ENCODE results near the gene RHOT1.
"Not testable (repeated sequence)": the region's sequence is repeated elsewhere in the genome, so short reads cannot be mapped to it uniquely, and the experiment has no call there.

RHOT1 gene

DNA sequence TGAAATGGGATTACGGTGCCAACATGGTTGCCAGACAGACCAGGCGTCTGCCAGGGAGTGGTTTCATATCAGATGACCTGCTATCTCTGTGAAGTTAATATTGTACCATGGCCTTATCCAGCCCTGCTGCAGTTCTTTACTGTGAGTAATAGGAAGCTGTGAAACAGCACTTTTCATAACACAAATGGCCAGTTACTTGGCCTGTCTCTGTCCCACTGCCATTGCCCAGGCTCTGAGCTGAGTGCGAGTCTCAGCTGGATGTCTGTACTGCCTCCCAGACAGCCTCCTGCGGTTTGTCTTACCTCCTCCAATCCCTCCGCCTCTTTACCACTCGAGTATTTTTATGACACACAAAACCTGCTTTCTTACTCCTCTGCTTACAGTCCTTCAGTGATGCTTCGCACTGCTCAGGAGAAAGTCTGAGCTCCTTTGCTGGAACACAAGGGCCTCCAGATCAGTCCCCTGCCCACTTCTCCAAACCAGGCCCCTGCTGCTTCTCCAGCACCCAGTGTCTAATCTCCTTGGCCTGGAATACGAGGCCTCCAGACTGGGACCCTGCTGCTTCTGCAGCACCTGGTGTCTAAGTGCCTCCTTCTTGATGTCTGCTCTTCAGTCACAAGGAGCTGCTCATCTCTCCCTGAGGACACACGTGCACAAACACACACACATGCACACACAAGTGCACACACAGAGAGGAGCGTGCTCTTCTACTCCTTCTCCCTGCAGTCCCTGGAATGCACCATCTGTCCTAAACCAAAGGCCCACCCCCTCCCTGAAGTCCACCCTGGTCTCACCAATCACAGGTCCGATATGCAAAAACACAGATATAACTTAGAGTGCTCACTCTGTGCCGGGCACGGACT lies 17.1 kb upstream of the RHOT1 start:
- no peak for DNase-seq (ENCODE audit: low read depth, low spot score)
- TF ChIP-seq SUZ12 (IDR thresholded peaks at IDR 0.05; ENCODE audit: extremely low read depth, insufficient read depth, insufficient read length): no peak
- no peak for TF ChIP-seq ZNF274 (IDR thresholded peaks at IDR 0.05; ENCODE audit: low read depth, low read length)
- no peak for TF ChIP-seq YY1 (IDR thresholded peaks at IDR 0.05; ENCODE audit: insufficient read depth, insufficient read length)
- no peak overlapping the region for H3K9ac ChIP-seq (ENCODE audit: insufficient read length, low read depth)
- no peaks in the 10 kb centered on the region for H3K4me1 ChIP-seq (ENCODE audit: insufficient read depth, insufficient read length)
- no peaks in the 10 kb centered on the region for H3K9me3 ChIP-seq (ENCODE audit: insufficient read depth, low read length)
- no peak overlapping the region for H3K4me3 ChIP-seq (ENCODE audit: insufficient read length, low read depth)
- no peaks in the 10 kb centered on the region for H3K27me3 ChIP-seq (ENCODE audit: insufficient read depth, insufficient read length)
- H3K36me3 ChIP-seq (ENCODE audit: insufficient read depth, insufficient read length, low read length): no peaks in the 10 kb centered on the region

- Histone ChIP-seq H3K9ac (ENCODE audit: insufficient read length, low read depth) (no peak overlapping the region), H3K36me3 (ENCODE audit: insufficient read depth, insufficient read length, low read length) (no peaks in the 10 kb centered on the region)
- no peak for DNase-seq (ENCODE audit: low read depth, low spot score)
Observed at GRCh38 chr17:32125848-32126153, 16.5 kb upstream of the RHOT1 start.

DNA sequence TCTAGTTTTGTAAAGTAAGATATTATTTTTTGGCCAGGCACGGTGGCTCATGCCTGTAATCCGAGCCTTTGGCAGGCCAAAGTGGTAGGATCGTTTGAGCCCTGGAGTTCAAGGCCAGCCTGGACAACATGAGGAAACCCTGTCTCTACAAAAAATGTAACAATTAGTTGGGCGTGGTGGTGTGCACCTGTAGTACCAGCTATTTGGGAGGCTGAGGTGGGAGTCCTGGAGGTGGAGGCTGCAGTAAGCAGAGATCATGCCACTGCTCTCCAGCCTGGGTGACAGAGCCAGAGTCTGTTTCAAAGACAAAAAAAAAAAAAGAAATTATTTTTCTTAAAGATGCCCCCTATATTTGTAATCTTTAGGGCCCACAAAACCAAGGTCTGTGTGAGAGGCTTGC lies 16.0 kb upstream of the RHOT1 start:
- Histone ChIP-seq H3K27me3 (ENCODE audit: insufficient read depth, insufficient read length) (no peaks in the 10 kb centered on the region), H3K4me1 (ENCODE audit: insufficient read depth, insufficient read length) (no peaks in the 10 kb centered on the region), H3K9me3 (ENCODE audit: insufficient read depth, low read length) (no peaks in the 10 kb centered on the region), H3K4me3 (ENCODE audit: insufficient read length, low read depth) (no peak overlapping the region), H3K36me3 (ENCODE audit: insufficient read depth, insufficient read length, low read length) (no peaks in the 10 kb centered on the region), H3K9ac (ENCODE audit: insufficient read length, low read depth) (no peak overlapping the region)
- DNase-seq (ENCODE audit: low read depth, low spot score): no peak
- TF ChIP-seq ZNF274 (IDR thresholded peaks at IDR 0.05; ENCODE audit: low read depth, low read length) (no peak), YY1 (IDR thresholded peaks at IDR 0.05; ENCODE audit: insufficient read depth, insufficient read length) (no peak), SUZ12 (IDR thresholded peaks at IDR 0.05; ENCODE audit: extremely low read depth, insufficient read depth, insufficient read length) (no peak)

More at GRCh38 chr17:32125848-32126153, 16.5 kb upstream of the RHOT1 start:
- TF ChIP-seq SUZ12 (IDR thresholded peaks at IDR 0.05; ENCODE audit: extremely low read depth, insufficient read depth, insufficient read length) (no peak), ZNF274 (IDR thresholded peaks at IDR 0.05; ENCODE audit: low read depth, low read length) (no peak), YY1 (IDR thresholded peaks at IDR 0.05; ENCODE audit: insufficient read depth, insufficient read length) (no peak)
- Histone ChIP-seq H3K27me3 (ENCODE audit: insufficient read depth, insufficient read length) (no peaks in the 10 kb centered on the region), H3K4me3 (ENCODE audit: insufficient read length, low read depth) (no peak overlapping the region), H3K4me1 (ENCODE audit: insufficient read depth, insufficient read length) (no peaks in the 10 kb centered on the region), H3K9me3 (ENCODE audit: insufficient read depth, low read length) (no peaks in the 10 kb centered on the region)

GRCh38 chr17:32126746-32127145 lies 15.6 kb upstream of the RHOT1 start:
- Histone ChIP-seq H3K9me3 (ENCODE audit: insufficient read depth, low read length) (no peaks in the 10 kb centered on the region), H3K4me1 (ENCODE audit: insufficient read depth, insufficient read length) (no peaks in the 10 kb centered on the region), H3K4me3 (ENCODE audit: insufficient read length, low read depth) (no peak overlapping the region), H3K27me3 (ENCODE audit: insufficient read depth, insufficient read length) (no peaks in the 10 kb centered on the region), H3K9ac (ENCODE audit: insufficient read length, low read depth) (no peak overlapping the region), H3K36me3 (ENCODE audit: insufficient read depth, insufficient read length, low read length) (no peaks in the 10 kb centered on the region)
- no peak for TF ChIP-seq YY1 (IDR thresholded peaks at IDR 0.05; ENCODE audit: insufficient read depth, insufficient read length)
- no peak for TF ChIP-seq ZNF274 (IDR thresholded peaks at IDR 0.05; ENCODE audit: low read depth, low read length)
- no peak for TF ChIP-seq SUZ12 (IDR thresholded peaks at IDR 0.05; ENCODE audit: extremely low read depth, insufficient read depth, insufficient read length)
- no peak for DNase-seq (ENCODE audit: low read depth, low spot score)

- H3K9ac ChIP-seq (ENCODE audit: insufficient read length, low read depth): peak overlapping the region; percentile 64
- no peaks in the 10 kb centered on the region for H3K27me3 ChIP-seq (ENCODE audit: insufficient read depth, insufficient read length)
- H3K4me3 ChIP-seq (ENCODE audit: insufficient read length, low read depth): peak overlapping the region; percentile 61
- no peak for DNase-seq (ENCODE audit: low read depth, low spot score)
- no peaks in the 10 kb centered on the region for H3K36me3 ChIP-seq (ENCODE audit: insufficient read depth, insufficient read length, low read length)
- no peaks in the 10 kb centered on the region for H3K9me3 ChIP-seq (ENCODE audit: insufficient read depth, low read length)
- no peaks in the 10 kb centered on the region for H3K4me1 ChIP-seq (ENCODE audit: insufficient read depth, insufficient read length)
- TF ChIP-seq SUZ12 (IDR thresholded peaks at IDR 0.05; ENCODE audit: extremely low read depth, insufficient read depth, insufficient read length) (no peak), YY1 (IDR thresholded peaks at IDR 0.05; ENCODE audit: insufficient read depth, insufficient read length) (no peak), ZNF274 (IDR thresholded peaks at IDR 0.05; ENCODE audit: low read depth, low read length) (no peak)
Observed at GRCh38 chr17:32127158-32127897, 15.0 kb upstream of the RHOT1 start.

- not testable (repeated sequence) for H3K4me3 ChIP-seq (ENCODE audit: insufficient read length, low read depth); H3K27me3 ChIP-seq (ENCODE audit: insufficient read depth, insufficient read length); H3K9ac ChIP-seq (ENCODE audit: insufficient read length, low read depth)
Observed at GRCh38 chr17:32128470-32128869, 13.8 kb upstream of the RHOT1 start.

GRCh38 chr17:32135497-32136117 lies 6.7 kb upstream of the RHOT1 start:
- H3K4me1 ChIP-seq (ENCODE audit: insufficient read depth, insufficient read length); H3K4me3 ChIP-seq (ENCODE audit: insufficient read length, low read depth); H3K27me3 ChIP-seq (ENCODE audit: insufficient read depth, insufficient read length); H3K36me3 ChIP-seq (ENCODE audit: insufficient read depth, insufficient read length, low read length); H3K9ac ChIP-seq (ENCODE audit: insufficient read length, low read depth); DNase-seq (ENCODE audit: low read depth, low spot score): not testable (repeated sequence)
- H3K9me3 ChIP-seq (ENCODE audit: insufficient read depth, low read length): peaks cover 19% of the 10 kb centered on the region

More at GRCh38 chr17:32128470-32128869, 13.8 kb upstream of the RHOT1 start:
- H3K36me3 ChIP-seq (ENCODE audit: insufficient read depth, insufficient read length, low read length); DNase-seq (ENCODE audit: low read depth, low spot score); H3K4me1 ChIP-seq (ENCODE audit: insufficient read depth, insufficient read length); H3K9me3 ChIP-seq (ENCODE audit: insufficient read depth, low read length): not testable (repeated sequence)

All from NT2/D1 (cell line).